Stimulated activated CD8-positive, alpha-beta memory T cell treated with anti-CD3 and anti-CD28 coated beads, Interleukin-12 subunit alpha, Interleukin-12 subunit beta, amount 100 ng/mL, for 4 hours (primary cell): ENCODE results near the gene CD14.
"Not testable (repeated sequence)": the region's sequence is repeated elsewhere in the genome, so short reads cannot be mapped to it uniquely, and the experiment has no call there.

Experiments used
- DNase-seq: peaks from one replicate; pipeline ENCODE4 v3.0.0-alpha.2; 2020; ENCODE audit warnings: low read depth

Gene CD14

DNA sequence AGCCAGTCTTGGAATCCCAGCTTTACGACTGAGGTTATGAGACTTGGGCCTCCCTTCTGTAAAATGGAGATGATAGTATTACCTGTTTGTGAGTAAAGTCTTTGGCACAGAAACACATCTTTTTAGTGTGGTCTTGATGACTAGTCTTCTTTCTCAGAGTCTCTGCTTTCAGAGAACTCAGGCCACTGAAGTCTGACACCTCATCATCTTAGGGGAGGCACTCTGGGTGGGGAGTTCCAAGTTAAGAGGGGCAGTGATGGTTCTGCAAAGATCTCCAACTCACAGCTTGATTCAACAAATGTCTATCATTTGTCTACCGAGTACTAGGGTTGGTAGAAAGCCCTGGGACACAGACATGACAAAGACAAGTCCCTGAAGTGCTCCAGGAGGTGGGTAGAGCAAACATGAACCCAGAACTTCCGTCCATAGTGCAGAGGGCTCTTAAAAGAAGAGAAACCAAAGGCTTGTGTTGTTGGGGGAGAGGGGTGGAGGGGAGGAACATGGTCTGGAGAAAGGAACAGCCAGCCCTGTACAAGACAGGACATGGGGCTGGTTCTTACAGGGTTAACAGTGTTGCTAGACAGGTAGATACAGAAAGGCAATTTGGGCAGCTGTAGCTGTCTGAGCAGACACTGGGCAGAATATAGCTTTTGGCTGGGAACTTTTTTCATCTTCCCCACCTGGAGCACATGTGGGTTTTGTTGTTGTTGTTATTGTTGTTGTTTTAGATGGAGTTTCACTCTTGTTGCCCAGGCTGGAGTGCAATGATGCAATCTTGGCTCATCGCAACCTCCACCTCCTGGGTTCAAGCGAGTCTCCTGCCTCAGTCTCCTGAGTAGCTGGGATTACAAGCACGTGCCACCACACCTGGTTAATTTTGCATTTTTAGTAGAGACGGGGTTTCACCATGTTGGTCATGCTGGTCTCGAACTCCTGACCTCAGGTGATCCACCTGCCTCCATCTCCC is 2.6 kb upstream of the CD14 start:
- no peak for DNase-seq

DNA sequence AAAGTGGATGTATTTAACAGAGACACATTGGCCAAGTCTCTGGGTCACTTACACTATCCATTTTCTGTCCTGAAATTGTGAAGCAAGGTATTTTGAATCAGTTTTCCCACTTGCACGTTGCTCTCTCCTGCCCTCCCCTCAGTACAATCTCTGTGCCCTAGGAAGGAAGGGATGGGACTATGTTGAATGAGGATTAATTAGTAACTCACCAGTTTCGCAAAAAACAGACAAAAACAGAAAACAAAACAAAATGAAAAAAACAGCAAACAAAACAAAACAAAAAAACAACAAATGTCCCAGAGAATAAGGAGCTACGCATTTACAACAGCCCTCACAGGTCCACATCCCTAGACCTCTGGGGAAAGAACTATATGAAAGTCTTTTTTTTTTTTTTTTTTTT is 1.1 kb upstream of the CD14 start:
- no peak for DNase-seq

DNA sequence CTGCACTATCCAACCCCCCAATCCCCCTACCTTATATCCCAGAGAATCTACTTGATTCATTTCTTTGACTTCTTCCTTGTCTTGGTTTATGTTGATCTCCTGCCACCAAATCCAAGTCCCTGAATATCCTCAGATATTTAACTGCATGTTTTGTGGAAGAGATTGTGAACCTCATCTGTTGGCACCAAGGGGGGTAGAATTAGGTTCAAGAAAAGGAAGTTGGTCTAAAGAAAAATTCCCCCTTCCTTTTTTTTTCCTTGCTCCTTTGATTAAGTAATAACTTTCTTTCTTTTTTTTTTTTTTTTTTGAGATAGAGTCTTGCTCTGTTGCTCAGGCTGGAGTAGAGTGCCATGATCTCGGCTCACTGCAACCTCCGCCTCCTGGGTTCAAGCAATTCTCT is 526 bp upstream of the CD14 start:
- DNase-seq: no peak

DNA sequence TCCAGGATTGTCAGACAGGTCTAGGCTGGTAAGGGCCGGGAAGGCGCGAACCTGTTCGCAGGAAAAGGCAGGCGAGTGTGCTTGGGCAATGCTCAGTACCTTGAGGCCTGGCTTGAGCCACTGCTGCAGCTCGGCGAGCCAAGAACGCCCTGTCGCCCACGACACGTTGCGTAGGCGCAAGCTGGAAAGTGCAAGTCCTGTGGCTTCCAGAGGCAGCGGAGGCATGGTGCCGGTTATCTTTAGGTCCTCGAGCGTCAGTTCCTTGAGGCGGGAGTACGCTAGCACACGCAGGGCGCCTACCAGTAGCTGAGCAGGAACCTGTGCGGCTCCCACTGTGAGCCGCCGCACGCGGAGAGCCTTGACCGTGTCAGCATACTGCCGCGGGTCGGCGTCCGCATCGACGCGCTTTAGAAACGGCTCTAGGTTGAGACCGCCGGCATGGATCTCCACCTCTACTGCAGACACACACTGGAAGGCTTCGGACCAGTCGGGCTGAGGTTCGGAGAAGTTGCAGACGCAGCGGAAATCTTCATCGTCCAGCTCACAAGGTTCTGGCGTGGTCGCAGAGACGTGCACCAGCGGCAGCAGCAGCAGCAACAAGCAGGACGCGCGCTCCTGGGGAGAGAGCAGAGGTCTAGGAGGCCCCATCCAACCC is 482 bp downstream of the CD14 start:
- DNase-seq: peak; percentile 24

DNA sequence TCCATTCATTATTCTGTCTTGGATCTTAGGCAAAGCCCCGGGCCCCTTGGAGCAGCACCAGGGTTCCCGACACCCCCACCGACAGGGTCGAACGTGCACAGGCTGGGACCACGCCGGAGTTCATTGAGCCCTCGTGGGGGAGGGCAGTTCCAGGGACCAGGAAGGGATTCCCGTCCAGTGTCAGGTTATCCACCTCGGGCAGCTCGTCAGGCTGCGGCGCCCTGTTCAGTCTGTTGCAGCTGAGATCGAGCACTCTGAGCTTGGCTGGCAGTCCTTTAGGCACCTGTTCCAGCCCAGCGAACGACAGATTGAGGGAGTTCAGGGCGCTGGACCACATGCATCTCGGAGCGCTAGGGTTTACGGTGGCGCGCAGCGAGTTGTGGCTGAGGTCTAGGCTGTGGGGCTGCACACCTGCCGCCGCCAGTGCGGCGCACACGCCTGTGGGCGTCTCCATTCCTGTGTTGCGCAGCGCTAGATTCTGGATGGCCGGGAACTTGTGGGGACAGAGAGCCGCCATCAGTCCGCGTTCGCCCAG is 1.1 kb downstream of the CD14 start:
- no peak for DNase-seq

DNA sequence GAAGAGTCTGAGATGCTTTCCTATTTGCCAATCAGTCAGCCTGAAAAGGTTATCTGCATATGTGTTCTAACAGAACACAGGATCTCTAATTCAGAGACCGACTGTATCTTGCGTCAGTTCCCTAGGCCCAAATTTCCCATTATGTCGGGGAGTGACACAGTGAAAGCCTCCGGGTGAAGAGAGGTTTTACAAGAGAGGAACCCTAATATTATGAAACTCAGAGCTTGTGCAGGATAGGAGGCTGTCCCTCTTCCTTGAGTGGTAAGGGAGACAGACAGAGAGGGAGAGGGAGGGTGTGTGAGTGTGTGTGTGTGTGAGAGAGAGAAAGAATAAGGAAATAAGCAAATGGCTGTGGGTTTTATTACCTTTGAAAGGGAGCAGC is 1.9 kb downstream of the CD14 start:
- DNase-seq: no peak

DNA sequence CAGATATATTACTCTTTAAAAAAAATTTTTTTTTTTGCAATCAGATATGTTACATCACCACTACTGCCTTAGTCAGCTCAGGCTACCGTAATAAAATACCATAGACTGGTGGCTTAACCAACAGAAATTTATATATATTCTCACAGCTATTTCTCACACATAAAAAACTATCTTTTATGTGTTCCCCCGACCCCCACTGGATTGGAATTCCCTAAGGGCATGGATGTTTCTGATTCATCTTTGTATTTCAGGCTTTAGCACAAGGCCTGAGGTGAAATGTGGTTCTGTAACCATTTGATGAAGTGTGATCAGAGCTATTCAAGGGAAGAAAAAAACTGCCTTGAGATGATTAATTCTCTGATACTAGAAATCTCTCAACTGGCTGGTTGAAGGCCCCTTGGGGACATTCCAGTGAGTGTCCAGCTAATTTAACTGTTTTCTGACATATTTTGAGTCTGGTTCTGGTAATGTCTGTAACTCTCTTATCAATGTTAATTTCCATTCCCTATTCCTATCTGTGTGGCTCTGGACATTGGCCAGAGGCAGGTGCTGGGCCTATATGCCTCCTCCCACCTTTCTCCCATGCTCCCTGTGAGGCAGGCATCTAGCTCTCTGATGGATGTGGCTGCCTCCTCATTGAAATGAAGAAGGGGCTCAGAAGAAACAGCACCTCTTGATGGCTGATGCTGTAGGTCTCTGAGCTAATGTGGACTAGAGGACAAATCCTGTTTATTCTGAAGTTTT is 2.5 kb downstream of the CD14 start:
- DNase-seq: no peak

DNA sequence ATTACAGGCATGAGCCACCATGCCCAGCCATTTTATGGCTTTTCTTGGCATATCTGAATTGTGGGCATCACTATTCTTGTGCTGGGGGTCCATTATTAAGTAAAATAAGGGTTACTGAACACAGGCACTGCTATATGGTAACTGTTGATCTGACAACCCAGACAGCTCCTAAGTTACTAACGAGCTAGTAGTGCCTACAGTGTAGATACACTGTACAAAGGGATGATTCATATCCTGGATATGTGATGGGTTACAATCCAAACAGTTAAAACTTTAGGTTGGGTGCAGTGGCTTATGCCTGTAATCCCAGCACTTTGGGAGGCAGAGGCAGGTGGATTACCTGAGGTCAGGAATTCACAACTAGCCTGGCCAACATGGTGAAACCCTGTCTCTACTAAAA is 4.3 kb downstream of the CD14 start:
- no peak for DNase-seq

DNA sequence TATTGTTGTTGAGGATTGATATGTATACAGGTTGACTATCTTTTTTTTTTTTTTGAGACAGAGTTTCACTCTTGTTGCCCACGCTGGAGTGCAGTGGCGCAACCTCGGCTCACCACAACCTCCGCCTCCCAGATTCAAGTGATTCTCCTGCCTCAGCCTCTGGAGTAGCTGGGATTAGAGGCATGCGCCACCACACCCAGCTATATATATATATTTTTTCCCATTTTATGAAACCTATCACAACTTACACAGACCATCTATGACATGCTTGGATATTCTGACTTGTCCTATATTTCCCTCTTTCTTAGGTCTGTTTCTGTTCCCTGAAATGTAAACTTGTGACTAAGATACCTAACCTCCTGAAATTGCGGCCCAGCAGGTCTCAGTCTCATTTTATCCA is 5.0 kb downstream of the CD14 start:
- no peak for DNase-seq

DNA sequence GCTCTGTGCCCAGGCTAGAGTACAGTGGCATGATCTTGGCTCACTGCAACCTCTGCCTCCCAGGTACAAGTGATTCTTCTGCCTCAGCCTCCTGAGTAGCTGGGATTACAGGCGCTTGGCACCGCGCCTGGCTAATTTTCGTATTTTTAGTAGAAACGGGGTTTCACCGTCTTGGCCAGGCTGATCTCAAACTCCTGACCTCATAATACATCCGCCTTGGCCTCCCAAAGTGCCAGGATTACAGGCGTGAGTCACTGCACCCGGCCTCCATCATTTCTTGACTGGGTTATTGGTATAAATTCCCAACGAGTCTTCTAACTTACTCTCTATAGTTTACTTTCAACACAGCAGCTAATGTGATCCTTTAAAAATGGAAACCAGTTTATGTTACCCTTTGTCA is 8.1 kb downstream of the CD14 start:
- DNase-seq: not testable (repeated sequence)

DNA sequence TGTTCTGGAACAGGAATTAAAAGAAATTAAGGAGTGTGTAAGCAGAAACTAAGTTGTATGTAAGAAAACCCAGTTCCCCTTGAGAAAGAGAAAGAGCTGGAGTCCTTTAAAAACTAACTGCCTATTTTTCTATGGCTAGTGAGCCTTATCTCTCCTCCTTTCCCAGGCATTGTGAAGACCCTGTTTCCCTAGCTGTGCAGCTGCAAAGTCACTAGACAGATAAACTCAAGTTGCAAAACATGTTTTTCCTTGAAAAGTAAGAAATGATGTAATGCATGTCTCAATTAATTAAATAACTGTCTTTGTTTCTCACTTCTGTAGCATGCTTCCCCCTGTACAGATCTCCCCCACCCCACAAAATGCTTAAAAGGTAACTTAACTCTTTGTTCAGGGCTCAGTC is 9.9 kb downstream of the CD14 start:
- not testable (repeated sequence) for DNase-seq

DNA sequence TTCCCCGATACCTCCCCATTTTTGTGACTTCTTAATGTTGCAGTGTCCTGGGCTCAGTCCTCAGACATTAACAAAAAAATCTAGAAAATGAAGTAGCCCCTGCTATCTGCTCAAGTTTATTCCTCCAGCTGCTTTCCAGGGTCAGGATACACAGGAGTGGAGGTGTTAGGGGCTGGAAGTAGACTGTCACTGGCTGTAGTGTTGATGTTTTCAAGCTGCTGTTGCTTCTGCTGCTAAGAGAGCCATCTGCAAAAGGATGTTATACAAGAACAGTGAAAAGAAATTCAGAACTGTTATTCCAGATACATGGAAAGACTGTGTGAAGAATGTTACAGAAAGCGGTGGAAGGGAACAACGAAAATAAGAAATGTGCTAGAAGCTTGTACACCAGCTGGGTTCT is 10.7 kb downstream of the CD14 start:
- DNase-seq: no peak

DNA sequence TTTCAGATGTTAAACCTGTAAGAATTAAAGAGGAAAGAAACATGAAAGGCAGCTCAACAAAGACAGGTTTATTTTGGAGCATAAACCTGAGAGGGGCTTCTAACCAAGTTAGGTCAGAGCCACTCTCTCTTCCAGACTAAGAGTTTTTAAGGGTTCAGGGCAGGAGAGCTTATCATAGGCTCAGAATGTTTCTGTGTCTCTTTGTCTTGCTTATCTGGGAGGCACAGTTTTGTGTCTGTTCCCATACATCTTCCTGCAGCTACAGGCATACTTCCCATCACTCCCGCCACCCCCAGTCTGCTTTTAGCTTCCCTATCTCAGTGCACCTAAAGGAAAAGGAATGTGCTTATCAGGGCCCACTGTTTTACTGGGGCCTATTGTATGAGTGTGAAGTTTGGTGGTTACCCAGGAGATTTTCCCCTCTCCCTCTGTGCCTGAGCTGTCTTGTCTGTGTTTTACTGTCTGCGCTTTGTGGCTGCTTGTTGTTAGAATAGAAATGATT is 21.9 kb downstream of the CD14 start:
- DNase-seq: no peak

DNA sequence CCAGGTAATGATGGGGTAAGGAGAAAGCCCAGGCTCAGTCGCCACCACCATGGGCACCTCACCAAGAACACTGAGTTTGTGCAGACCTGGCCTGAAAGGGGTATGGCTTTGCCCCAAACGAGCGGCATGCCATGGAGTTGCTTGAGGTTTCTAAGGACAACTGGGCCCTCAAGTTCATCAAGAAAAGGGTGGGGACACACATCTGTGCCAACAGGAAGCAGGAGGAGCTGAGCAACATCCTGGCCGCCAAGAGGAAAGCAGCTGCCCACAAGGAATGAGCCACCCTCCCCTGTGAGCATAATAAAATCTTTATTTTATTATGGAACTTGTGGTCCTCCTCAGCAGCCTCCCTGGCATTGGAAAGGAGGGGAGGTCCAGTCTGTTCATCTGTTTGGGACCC is 23.8 kb downstream of the CD14 start:
- DNase-seq: no peak

DNA sequence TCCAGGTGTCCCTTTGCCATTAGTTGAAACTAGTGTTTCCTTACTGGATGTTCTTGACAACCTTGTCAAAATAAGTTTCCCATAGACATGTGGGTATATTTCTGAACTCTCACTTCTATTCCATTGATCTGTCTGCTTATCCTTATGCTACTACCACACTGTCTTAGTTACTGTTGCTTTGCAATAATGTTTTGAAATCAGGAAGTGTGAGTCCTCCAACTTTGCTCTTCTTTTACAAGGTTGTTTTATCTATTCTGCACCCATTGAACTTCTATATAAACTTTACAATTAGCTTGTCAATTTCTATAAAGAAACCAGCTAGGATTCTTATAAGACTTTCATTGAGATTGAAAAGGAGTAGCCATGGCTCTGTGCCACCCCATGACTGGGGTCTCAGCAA is 24.3 kb downstream of the CD14 start:
- no peak for DNase-seq

DNA sequence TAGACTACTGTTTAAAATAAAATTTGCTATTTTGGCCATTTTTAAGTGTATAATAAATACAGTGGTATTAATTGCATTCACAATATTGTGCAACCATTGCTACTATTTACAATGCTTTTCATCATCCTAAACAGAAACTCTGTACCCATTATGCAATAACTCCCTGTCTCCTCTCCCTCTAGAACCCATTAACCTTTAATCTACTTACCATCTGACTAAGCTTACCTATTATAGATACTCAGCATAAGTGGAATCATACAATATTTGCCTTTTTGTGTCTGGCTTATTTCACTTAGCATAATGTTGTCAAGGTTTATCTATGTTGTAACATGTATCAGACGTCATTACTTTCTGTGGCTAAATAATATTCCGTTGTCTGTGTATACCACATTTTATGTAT is 25.9 kb downstream of the CD14 start:
- DNase-seq: no peak

DNA sequence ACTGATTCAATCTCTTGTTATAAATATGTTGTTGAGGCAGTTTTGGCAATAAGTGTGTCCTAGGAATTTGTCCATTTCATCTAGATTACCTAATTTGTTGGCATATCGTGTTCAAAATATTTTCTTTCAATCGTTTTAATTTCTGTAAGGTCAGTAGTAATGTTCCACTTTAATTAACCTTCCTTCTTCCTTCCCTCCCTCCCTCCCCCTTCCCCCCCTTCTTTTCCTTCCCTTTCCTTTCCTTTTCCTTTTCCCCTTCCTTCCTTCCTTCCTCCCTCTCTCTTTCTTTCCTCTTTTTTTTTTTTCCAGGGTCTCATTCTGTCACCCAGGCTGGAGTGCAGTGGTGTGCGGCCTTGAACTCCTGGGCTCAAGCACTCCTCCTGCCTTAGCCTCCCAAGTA is 27.1 kb downstream of the CD14 start:
- no peak for DNase-seq

DNA sequence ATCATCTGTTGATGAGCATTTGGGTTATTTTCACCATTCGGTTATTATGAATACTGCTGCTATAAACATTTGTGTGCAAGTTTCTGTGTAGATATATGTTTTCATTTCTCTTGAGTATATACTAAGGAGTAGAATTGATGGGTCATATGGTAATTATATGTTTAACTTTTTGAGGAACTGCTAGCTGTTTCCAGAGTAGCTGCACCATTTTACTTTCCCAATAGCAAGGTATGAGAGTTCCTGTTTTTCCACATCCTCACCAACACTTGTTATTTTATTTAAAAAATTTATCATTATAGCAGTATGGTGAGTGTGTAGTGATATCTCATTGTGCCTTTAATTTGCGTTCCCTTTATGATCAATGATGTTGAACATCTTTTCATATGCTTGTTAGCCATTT is 29.2 kb downstream of the CD14 start:
- DNase-seq: no peak

DNA sequence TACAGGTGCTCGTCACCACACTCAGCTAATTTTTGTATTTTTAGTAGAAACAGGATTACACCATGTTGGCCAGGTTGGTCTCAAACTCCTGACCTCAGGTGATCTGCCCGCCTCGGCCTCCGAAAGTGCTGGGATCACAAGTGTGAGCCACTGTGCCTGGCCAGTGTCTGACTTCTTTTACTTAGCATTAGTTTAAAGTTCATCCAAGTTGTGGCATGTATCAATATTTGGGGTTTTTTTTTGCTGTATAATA is 29.6 kb downstream of the CD14 start:
- DNase-seq: not testable (repeated sequence)

DNA sequence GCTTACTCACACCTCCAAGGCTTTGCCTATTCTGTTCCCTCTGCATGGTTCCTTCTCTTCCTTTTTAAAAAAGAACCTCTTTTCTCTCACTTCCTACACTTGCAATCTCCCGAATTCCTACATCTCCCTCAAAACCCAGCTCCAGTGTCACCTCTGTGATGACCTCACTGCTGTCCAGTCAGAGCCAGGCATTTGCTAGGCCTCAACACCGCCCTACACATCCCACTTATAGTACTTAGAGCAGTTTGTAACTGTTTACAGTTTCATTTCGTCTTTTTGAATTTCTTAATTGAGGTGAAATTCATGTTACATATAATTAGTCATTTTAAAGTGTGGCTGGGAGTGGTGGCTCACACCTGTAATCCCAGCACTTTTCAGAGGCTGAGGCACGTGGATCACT is 30.8 kb downstream of the CD14 start:
- DNase-seq: no peak

DNA sequence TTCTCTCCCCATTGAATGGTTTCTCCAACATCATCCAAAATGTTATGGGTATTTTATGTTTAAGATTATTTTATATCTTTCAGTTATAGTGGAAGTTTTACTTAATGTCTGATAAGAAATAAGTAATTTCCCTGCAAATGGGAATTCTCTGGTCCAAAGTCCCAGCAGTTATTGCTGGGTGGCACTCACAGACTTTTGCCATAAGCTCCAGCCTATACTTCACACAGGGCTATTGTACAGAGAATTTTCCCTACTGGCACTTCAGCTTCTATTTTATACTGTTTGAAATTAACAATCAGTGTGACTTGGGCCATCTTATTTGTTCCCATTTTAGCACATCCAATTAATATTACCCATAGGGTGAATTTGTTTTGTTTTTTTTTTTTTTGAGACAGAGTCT is 32.9 kb downstream of the CD14 start:
- DNase-seq: no peak

DNA sequence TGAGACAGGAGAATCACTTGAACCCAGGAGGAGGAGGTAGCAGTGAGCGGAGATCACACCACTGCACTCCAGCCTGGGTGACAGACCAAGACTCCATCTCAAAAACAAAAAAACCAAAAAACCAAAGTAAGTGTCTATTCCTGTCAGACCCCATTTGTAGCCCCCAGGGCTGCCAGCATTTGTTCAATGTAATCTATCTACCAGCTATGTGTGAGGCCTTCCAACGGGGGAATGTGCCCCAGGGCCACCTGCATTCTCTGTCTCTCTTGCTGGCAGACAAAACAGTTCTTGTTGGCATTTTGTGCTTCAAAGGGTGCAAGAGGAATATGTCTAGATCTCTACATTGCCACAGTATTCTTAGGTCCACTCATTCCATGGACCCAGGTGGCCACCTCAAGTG is 34.1 kb downstream of the CD14 start:
- no peak for DNase-seq

DNA sequence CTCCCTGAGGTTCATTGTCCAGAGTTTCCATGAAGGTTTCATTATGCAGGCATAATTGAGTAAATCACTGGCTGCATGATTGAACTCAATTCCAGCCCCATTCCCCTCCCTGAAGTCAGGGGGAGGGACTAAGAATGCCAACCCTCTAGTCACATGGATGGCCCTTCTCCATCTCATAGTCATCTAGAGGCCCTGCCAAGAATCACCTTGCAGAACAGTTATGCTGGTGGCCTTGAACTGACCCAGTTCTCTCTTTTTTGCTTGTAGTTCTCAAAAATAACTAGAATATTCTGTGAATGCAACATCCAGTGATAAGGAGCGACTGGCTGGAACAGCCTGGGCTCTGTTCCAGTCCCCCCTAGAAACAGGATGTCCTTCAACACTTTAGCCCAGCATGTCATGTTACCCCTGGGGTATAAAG is 36.6 kb downstream of the CD14 start:
- DNase-seq: no peak
